HG02623 (cell line): ENCODE results near the gene APOB.

Source experiments
- ATAC-seq: cut with Tn5 transposase; IDR thresholded peaks from one replicate; pipeline ENCODE4 v1.9.1; 2021; ENCODE audit warnings: moderate library complexity; ENCODE audit not compliant: unreplicated experiment

The APOB gene

DNA sequence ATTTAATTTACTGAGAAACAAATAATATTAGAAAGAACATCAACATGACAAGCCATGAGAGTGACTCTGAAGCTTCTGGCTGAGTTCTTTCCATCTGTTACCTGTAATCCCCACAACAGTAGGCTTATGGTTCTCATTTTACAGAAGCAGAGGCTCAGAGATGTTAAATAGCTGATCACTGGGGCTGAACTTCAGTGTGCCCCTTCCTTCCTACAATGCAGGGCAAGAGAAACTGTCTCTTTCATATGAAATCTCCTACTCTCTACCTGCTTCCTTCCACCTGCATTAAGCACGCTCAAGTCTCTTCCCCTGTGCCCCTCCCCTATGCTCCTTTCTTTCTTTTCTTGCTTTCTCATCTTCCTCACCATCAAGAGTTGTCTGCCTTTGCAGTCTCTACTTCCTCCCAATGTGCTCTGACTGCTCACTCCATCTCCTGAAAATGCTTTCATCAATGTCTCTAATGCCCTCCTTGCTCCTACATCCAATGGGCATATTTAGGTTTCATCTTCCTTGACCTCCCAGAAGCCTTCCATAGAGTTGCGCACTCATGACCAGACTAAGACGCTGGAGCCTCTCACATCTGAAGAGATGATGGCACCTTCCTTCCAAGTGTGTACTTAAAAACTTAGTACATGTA is 23.7 kb downstream of the APOB start:
- no peak for ATAC-seq

DNA sequence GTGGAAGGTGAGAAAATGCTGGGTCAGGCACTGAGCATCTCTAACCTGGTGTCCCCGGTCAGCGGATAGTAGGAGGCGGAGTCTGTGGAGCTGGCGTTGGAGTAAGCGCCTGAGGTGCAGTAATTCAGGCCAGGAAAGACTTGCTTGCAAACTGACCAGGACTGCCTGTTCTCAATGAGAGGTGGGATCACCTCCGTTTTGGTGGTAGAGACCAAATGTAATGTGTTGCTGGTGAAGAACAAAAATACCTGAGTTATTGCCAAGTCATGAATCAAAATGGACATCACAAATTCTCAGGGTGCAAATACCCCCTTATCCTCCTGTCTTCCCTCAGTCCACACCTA is 24.2 kb downstream of the APOB start:
- ATAC-seq: no peak

DNA sequence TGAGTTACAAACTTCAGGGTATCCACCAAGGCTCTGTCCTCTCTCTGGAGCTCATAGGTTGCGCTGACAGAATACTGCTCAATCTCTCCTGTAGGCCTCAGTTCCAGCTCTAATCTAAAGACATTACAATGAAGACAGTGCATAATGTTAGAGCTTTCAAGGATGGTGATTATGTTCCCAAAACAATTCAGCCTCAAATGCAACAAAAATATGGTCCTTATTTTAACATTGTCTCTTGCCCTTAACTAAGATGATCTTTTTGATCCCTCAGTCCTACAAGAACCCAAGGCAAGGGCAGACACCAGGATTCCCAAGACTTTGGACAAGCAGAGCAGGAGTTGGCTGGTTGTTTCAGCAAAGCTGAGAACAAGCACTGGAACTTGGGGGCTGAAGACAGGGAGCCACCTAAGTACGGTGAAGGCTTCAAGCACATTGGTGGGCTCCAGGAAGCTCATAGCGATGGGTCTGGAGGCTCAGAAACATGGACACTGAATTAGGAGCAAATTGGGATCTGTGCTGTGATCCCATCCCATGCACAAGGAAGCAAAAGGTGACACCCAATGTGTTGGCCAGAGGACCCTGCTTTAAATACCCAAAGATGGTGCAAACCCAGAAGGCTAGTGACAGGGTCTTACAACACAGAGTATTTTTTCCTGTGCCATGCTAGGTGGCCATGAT is 24.7 kb downstream of the APOB start:
- ATAC-seq: no peak

DNA sequence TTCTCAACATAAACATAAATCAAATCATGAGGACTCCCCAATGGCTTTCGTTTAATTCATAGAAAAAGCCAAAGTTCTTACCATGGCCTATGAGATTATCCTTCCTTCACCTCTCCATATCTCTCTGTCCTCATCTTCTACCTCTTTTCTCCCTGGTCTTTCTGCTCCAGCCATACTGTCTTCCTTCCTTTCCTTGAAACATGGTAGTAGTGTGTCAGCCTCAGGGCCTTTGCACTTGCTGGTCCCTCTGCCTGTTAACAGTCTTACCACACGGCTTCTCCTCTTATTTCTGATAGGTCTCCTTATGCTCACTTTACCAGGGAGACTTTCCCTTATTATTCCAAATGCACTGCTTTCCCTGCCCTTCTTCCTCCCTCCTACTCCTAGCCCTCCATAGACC is 25.6 kb downstream of the APOB start:
- no peak for ATAC-seq

DNA sequence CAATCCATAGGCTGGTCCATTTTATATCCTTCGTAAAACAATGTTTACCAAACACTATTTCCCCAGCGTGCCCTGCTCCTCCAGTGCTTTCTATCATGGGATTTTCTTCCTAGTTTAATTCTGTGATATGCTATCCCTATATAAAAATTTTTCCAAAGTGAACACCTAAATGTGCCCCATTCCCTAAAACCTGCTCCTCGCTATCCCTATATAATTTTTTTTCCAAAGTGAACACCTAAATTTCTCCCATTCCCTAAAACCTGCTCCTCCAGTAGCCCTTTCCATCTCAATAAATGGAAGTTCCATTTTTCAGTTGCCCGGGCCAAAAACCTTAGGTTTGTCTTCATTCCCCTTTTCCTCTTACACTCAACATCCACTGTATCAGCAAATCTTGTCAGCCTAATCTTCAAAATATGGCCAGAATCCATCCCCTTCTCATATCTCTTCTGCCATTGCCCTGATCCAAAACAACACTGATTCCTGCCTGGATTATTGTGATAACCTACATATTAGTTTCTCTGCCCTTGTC is 26.1 kb downstream of the APOB start:
- no peak for ATAC-seq

DNA sequence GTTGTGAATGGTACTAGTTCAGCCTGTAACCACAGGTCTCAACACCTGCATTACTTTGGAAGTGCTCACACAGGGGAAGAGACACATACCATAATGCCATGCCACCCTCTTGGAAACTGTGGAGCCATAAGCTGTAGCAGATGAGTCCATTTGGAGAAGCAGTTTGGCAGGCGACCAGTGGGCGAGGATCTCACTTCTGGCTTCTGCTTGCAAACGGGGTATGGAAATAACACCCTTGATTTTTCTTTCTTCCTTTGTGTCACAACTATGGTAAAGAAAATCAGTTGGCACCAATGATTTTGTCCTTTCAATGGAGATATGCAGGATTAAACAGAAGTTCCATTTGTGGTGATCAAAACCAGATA is 28.6 kb downstream of the APOB start:
- no peak for ATAC-seq

DNA sequence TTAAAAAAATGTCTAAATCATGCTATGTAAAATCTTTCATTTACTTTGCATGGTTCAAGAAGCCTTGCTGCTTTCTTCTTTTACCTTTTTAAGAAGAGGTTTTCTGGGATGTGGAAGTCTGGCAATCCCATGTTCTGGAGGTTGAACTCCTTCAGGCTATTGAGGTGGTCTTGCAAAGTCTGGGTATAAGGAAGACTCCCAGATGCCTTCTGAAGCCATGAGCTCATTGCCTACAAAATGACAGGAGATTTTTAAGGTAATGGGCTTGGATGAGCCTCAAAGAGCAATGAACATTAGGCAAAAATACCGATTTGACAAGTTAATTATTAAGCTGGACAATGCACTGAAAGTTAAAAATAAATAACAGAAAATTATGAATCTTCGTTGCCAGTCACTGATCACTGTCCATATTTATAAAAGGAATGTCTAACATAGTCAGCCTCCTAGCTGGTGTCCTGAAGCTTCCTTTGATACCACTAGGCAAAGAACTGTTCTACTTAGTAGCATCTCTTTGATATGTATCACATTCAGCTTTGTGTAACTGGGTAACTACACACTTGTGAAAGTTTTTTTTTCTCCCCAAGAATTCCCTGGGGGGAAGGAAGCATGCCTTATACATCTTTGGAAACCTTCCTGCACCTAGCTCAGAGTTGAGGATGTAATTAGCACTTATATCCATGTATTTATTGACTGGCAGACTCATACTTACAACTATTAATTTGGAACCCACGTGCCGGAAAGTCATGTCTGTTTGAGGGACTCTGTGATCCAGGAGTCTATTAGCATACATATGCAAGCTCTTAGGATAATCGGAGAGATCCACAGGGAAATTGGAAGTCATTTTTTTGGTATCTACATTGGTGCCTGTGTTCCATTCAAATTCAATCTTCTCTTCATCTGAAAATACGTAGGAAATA is 29.3 kb downstream of the APOB start:
- no peak for ATAC-seq

DNA sequence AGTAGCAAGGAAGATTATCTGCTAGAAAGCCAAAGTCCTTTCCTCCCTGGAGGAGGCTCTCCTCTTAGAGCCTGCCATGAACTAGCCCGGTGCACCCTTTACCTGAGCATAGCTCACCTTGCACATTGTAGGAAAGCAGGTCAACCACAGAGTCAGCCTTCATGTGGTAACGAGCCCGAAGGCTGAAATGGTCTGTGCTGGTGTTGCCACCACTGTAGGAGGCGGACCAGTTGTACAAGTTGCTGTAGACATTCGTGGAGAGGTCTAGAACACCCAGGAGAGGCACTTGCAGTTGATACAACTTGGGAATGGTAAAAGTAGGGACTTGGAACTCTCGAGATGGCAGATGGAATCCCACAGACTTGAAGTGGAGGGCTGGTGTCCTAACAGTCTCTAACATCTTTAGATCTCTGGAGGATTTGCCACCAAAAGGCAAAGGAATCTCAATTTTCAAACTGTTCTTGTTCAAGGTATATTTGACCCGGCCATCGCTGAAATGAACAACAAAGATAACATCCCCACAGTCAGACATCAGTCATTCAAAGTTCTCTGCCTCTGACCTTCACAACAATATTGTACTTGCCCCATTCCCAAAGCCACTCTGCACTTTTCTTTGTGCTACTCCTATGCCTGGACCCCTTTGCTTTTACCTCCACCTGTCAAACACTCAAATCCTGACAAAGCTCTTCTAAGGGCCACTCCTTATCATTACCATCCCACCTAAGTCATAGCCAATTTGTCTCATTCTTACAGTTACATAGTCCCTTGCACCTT is 30.6 kb downstream of the APOB start:
- ATAC-seq: no peak

DNA sequence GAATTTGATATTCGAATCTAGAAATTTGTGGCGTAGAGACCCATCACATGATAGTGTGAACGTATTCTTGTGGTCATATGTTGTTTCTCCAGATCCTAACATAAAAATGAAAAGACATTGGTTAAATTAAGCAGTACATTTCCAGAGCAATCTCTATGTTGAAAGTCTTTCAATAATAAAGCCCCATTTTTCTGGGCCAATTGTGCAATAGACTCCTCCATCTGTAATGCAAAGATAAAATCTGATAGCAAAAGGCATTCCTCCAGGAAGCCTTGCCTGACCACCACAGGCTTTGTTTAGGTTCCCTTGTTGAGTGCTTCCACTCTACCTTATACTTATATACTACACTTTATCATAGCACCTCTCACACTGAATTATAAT is 31.3 kb downstream of the APOB start:
- no peak for ATAC-seq

DNA sequence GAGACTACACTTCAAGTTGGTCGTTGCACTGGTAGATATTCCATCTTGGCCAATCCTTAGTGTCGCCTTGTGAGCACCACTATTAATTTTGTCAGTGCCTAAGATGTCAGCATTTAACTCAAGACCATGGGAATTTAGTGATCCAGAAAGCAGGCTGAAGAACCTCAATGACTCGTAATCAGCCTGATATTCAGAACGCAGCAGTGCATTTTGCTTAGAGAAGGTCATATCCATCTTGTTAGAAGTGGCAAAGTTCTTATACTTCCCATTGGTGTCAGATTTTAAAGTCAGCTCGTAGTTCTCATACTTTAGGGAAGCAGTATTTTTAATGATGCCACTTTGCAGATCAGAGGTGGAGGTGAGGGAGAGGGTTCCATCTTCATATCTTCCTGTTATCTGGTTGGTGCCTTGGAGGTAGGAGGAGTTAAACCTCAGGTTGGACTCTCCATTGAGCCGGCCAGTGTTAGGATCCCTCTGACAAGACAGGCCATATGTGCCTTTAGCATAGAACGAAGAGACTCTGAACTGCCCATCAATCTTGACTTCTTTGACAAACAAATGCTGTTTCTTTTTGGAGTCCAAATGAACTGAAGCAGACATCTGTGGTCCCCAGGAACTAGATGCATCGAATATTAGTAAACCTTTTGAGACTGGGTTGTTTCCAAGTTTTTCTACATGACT is 31.9 kb downstream of the APOB start:
- ATAC-seq: no peak

DNA sequence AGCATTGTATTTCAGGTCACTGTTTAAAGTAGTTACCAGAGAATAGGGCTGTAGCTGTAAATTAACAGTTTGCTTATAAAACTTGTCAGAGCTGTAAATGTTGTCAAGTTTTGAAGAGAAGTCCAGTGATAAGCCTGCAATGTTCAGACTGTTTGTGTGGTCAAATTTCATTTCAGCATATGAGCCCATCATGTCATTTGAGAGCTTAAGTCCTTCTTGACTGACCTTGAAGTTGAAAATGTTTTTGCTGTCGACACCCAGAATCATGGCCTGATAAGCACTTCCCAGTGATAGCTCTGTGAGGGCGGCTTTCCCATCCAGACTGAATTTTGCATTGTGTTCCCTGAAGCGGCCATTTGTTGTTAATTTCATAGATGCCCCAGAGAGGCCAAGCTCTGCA is 32.4 kb downstream of the APOB start:
- no peak for ATAC-seq

DNA sequence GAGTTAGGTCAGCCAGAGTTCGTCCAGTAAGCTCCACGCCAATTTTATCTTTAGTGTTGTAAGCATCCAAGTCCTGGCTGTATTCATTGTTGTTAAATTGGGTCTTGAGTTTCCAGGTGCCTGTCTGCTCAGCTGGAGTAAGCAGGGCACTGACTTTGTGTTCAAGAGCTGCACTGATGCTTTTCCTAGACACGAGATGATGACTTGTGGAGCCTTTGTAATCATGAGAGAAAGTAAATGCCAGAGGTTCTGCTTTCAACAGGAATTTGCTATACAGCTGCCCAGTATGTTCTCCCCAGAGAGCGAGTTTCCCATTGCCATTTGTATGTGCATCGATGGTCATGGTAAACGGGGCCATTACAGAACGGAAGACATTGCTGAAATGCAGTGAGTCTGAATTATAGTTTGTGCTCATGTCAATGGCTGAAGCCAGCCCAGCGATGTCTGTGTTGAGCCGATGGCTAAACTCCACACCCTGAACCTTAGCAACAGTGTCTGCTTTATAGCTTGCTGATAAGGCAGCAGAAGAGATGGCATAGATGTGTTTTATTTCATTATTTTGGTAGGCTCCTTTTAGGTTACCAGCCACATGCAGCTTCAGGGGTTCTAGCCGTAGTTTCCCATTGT is 32.9 kb downstream of the APOB start:
- ATAC-seq: no peak

DNA sequence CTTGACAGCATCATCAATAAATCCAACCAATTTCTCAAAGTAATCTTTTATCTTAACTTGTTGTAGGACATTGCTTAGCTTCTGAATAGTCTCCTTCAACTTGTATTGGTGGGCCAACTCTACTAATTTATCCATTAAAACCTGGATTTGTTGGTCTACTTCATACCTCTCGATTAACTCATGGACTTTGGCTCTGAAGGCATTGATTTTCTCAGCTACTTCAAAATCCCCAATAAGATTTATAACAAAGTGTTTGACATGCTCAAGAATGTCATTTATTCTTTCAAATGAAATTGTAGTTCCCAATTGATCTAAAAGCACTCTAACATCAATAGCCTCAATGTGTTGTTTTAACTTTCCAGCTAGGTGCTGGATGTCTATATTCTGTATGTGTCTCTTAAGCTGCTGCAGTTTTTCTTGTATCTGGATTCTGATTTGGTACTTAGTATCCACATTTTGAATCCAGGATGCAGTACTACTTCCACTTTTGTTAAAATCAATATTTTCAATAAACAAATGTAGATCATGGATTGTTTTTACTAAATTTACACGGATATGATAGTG is 34.1 kb downstream of the APOB start:
- no peak for ATAC-seq

DNA sequence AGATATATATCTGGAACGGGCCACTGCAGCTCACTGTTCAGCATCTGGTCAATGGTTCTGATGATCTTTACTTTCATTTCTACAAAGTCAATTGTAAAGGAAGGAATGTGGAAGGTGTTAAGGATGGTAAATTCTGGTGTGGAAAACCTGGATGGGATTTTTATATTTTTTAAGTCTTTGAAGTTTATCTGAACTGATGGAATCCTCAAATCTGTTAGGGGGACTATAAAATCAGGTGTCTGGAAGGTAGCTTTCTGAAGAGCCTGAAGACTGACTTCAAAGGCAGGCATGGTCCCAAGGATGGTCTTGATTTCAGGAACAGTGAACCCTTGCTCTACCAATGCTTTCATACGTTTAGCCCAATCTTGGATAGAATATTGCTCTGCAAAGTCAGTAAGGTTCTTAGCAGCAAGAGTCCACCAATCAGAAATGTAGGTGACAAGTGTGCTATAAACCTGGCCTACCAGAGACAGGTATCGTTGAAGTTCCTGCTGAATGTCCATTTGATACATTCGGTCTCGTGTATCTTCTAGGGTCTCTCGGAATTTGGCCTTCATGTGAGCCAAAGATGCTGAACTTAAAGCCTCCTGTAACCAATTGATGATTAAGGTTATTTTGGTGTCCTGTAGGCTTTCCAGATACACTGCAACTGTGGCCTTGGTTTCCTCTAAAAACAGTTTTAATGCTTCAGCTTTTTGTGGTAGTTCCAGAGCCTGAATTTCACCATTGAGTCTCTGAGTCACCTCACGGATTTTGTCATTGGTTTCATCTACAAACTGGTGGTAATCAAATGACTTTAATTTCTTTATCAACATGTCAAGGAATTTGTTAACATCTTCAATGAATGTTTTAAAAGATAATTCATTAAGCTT is 34.8 kb downstream of the APOB start:
- ATAC-seq: no peak

DNA sequence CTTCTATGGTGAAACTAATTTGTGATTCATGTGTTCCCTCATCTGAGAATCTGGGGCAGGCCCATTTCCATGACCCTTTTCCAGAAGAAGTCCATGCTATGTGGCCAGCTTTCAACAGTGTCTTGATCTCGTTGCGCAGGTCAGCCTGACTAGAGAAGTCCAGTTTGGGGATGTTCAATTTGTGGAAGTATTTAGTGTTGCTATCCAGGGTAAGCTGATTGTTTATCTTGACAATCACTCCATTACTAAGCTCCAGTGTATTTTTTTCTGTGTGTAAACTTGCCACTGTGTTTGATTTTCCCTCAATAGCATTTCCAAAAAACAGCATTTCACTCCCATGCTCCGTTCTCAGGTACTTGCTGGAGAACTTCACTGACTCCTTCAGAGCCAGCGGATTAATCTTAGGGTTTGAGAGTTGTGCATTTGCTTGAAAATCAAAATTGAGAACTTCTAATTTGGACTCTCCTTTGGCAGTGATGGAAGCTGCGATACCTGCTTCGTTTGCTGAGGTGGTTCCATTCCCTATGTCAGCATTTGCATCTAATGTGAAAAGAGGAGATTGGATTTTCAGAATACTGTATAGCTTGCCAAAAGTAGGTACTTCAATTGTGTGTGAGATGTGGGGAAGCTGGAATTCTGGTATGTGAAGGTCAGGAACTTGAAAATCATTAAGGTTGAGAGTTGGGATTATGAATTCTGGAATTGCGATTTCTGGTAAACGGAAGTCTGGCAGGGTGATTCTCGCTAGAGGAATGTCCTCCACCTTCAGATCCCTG is 35.7 kb downstream of the APOB start:
- no peak for ATAC-seq

DNA sequence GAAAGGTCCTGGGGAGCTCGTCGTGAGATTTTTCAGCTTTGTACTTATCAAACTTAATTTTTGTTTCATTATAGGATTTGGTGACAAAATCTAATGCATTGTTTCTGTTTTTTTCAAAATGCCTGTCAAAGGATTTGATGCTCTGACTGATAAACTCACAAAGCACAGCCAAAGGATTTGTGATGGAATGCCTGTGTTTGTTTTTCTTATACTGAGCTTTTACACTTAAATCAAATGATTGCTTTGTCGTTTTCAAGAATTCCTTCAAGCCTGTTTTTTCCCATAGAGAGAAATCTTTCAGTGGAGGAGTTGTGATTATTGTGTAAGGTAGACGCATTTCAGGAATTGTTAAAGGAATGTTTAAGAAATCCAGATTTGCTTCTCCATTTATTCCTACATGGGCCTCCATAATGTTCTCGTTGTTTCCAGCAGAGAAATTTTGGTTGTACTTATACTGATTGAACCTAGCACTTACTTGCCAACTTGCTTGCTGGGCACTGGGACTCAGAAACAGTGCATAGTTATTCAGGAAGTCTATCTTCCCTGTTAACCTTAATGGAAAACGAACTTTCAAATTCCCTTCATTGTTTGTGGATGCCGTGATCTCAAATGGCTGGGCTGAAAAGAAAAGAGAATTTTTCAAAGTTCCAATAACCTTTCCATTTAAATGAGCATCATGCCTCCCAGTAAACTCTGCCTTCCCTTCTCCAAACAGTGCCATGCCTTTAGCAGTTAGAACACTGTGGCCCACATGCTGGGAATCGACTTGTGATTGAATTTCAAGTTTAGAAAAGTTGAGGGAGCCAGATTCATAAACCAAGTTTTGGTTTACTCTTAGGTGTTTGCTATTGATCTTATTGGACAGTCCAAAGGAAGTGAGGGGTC is 36.5 kb downstream of the APOB start:
- no peak for ATAC-seq
